ENCODE measurements around the gene CDH19.

The CDH19 gene

GRCh38 chr18:66623821-66624220 lies 19.9 kb upstream of the CDH19 start:
- H3K9me3 ChIP-seq (ENCODE audit: insufficient read depth, low read length), result no peaks in the 10 kb centered on the region
- H3K4me3 ChIP-seq (ENCODE audit: insufficient read depth, low read length, poor library complexity, severe bottlenecking), result no peak overlapping the region
- H4K20me1 ChIP-seq (ENCODE audit: low read depth, low read length), result no peaks in the 10 kb centered on the region
- H3K27me3 ChIP-seq (ENCODE audit: low read length), result no peaks in the 10 kb centered on the region
- no peak overlapping the region for H3K27ac ChIP-seq (ENCODE audit: low read depth, low read length)
- H3K4me2 ChIP-seq (ENCODE audit: low read depth, low read length, poor library complexity, severe bottlenecking), result no peak overlapping the region
- no peaks in the 10 kb centered on the region for H3K9me2 ChIP-seq (replicated peaks; ENCODE audit: insufficient read depth, low read length)
- H3K79me2 ChIP-seq (ENCODE audit: insufficient read depth, low read length), result no peaks in the 10 kb centered on the region
- H3K9ac ChIP-seq (ENCODE audit: low read length), result no peak overlapping the region
- no peaks in the 10 kb centered on the region for H3F3A ChIP-seq (ENCODE audit: insufficient read depth)
- no peak for TF ChIP-seq EZH2phosphoT487 (conservative IDR thresholded peaks at IDR 0.05; ENCODE audit: low read length)
- TF ChIP-seq CTCF (IDR thresholded peaks at IDR 0.05; ENCODE audit: insufficient read depth, low read length, poor library complexity, severe bottlenecking), result no peak
- H2AFZ ChIP-seq (ENCODE audit: low read depth, low read length, severe bottlenecking), result no peak overlapping the region
- H3K36me3 ChIP-seq (ENCODE audit: low read length), result no peaks in the 10 kb centered on the region

- no peaks in the 10 kb centered on the region for H3K9me3 ChIP-seq (ENCODE audit: insufficient read depth, low read length)
- no peak overlapping the region for H3K9ac ChIP-seq (ENCODE audit: low read length)
- H2AFZ ChIP-seq (ENCODE audit: low read depth, low read length, severe bottlenecking), result no peak overlapping the region
- H3K36me3 ChIP-seq (ENCODE audit: low read length), result no peaks in the 10 kb centered on the region
- H3F3A ChIP-seq (ENCODE audit: insufficient read depth), result no peaks in the 10 kb centered on the region
- H3K9me2 ChIP-seq (replicated peaks; ENCODE audit: insufficient read depth, low read length), result no peaks in the 10 kb centered on the region
- H3K4me2 ChIP-seq (ENCODE audit: low read depth, low read length, poor library complexity, severe bottlenecking), result no peak overlapping the region
- TF ChIP-seq CTCF (IDR thresholded peaks at IDR 0.05; ENCODE audit: insufficient read depth, low read length, poor library complexity, severe bottlenecking), result no peak
- no peak for TF ChIP-seq EZH2phosphoT487 (conservative IDR thresholded peaks at IDR 0.05; ENCODE audit: low read length)
- no peaks in the 10 kb centered on the region for H3K79me2 ChIP-seq (ENCODE audit: insufficient read depth, low read length)
- no peak overlapping the region for H3K27ac ChIP-seq (ENCODE audit: low read depth, low read length)
- no peaks in the 10 kb centered on the region for H4K20me1 ChIP-seq (ENCODE audit: low read depth, low read length)
- H3K4me3 ChIP-seq (ENCODE audit: insufficient read depth, low read length, poor library complexity, severe bottlenecking), result no peak overlapping the region
- H3K27me3 ChIP-seq (ENCODE audit: low read length), result no peaks in the 10 kb centered on the region
These were observed 18.1 kb upstream of the CDH19 start for GRCh38 chr18:66621816-66622576.

DNA sequence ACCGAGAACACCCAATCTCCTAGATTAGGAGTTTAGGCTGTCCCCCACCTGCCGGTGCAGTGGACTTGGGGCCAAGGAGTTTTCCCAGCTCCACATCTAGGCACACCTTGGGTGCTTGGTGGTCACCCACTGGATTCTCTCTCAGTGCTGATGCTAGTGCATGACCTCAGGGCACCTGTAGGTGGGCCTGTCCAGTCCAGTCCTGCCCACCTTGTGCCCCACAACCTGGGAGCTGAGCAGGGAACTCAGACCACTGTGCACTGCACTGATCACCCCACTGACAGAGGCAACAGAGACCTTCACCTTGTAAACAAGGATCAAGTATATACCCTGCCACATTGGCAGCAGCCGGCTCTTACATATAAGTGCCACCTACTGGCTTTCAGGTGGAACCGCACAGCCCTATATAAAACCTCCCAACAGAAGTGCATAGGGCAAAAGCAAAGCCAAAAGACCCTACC lies 12.7 kb upstream of the CDH19 start:
- no peaks in the 10 kb centered on the region for H3K79me2 ChIP-seq (ENCODE audit: insufficient read depth, low read length)
- H3K9me3 ChIP-seq (ENCODE audit: insufficient read depth, low read length), result no peaks in the 10 kb centered on the region
- no peaks in the 10 kb centered on the region; the same call in 1 of the 2 replicates for H3K36me3 ChIP-seq (ENCODE audit: low read length)
- no peak overlapping the region for H2AFZ ChIP-seq (ENCODE audit: low read depth, low read length, severe bottlenecking)
- no peak overlapping the region for H3K27ac ChIP-seq (ENCODE audit: low read depth, low read length)
- no peaks in the 10 kb centered on the region for H4K20me1 ChIP-seq (ENCODE audit: low read depth, low read length)
- no peak overlapping the region for H3K4me3 ChIP-seq (ENCODE audit: insufficient read depth, low read length, poor library complexity, severe bottlenecking)
- H3F3A ChIP-seq (ENCODE audit: insufficient read depth), result no peaks in the 10 kb centered on the region
- no peak for TF ChIP-seq EZH2phosphoT487 (conservative IDR thresholded peaks at IDR 0.05; ENCODE audit: low read length)
- peak; percentile 45 for TF ChIP-seq CTCF (IDR thresholded peaks at IDR 0.05; ENCODE audit: insufficient read depth, low read length, poor library complexity, severe bottlenecking)
- H3K9me2 ChIP-seq (replicated peaks; ENCODE audit: insufficient read depth, low read length), result no peaks in the 10 kb centered on the region
- no peak overlapping the region for H3K4me2 ChIP-seq (ENCODE audit: low read depth, low read length, poor library complexity, severe bottlenecking)
- no peaks in the 10 kb centered on the region for H3K27me3 ChIP-seq (ENCODE audit: low read length)
- no peak overlapping the region for H3K9ac ChIP-seq (ENCODE audit: low read length)

All from SU-DHL-6 (cell line).